Ishikawa (cell line): ENCODE data around the gene ANLN.

Experiments used
- CEBPB ChIP-seq: IDR thresholded peaks from 2 replicates; pipeline ENCODE4 v1.6.1; 2012
- CREB1 ChIP-seq: IDR thresholded peaks from 2 replicates; pipeline ENCODE4 v1.6.1; 2012; ENCODE audit warnings: low read depth
- EGR1 ChIP-seq: IDR thresholded peaks from 2 replicates; pipeline ENCODE4 v1.6.1; 2012
- EP300 ChIP-seq: IDR thresholded peaks from 2 replicates; pipeline ENCODE4 v1.6.1; 2012; ENCODE audit warnings: borderline replicate concordance
- FOXM1 ChIP-seq: IDR thresholded peaks from 2 replicates; pipeline ENCODE4 v1.6.1; 2012; ENCODE audit warnings: low read depth, borderline replicate concordance
- NFIC ChIP-seq: IDR thresholded peaks from 2 replicates; pipeline ENCODE4 v1.6.1; 2012
- RAD21 ChIP-seq: IDR thresholded peaks from 2 replicates; pipeline ENCODE4 v1.6.1; 2012; ENCODE audit warnings: low read depth
- TAF1 ChIP-seq: IDR thresholded peaks from 2 replicates; pipeline ENCODE4 v1.6.1; 2012; ENCODE audit warnings: low read depth, mild to moderate bottlenecking
- TCF12 ChIP-seq: IDR thresholded peaks from 2 replicates; pipeline ENCODE4 v1.6.1; 2012; ENCODE audit warnings: low read depth
- TEAD4 ChIP-seq: IDR thresholded peaks from 2 replicates; pipeline ENCODE4 v1.6.1; 2012
- TF ChIP-seq, protein P1 (sequence below): IDR thresholded peaks from 2 replicates; pipeline ENCODE4 v1.6.1; 2012
- TF ChIP-seq, protein P2 (sequence below): IDR thresholded peaks from 2 replicates; pipeline ENCODE4 v1.6.1; 2012; ENCODE audit warnings: low read depth, mild to moderate bottlenecking
- TF ChIP-seq, protein P3 (sequence below): IDR thresholded peaks from 2 replicates; pipeline ENCODE4 v1.6.1; 2012

The ANLN gene

DNA sequence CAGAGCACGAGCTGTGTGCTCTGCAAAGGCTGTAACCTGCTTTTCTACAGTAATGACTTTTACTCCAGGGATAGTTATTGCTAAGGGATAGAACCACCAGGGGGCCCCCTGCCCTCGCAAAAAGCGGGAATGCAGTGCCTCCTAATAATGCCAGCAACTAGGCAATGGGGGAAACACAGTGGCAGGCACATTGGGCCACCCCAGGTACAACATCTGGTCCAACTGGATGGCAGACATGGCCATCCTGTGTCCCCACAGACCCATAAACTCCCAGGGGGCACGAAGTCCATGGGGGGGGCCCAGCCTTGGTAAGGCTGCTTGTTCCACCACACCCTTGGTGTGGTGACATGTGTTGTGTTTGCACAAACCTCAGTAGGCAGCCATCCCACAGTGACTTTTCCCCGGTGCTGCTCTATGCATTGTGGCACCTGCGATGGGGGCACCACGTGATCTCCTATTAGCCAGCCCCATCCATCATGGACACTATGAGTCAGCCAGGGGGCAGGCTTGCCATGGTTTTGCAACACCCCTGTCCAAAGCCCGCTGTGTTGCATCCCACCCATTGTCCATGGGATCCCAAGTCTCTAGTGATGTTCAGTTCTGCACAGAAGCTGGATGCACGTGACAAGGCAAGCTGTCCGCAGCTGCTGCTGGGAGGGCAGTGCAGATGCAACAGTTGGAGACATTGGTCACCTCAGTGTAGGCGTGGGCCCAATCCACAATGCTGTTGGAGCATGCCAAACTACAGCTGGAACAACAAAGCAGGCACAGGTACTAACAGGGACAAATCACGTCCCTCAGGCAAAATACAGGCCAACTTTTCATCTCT lies 84.0 kb downstream of the ANLN start:
- TF ChIP-seq, protein P1, sequence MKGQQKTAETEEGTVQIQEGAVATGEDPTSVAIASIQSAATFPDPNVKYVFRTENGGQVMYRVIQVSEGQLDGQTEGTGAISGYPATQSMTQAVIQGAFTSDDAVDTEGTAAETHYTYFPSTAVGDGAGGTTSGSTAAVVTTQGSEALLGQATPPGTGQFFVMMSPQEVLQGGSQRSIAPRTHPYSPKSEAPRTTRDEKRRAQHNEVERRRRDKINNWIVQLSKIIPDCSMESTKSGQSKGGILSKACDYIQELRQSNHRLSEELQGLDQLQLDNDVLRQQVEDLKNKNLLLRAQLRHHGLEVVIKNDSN: peak; percentile 32; the same call in 1 of the 2 replicates
- TF ChIP-seq, protein P2, sequence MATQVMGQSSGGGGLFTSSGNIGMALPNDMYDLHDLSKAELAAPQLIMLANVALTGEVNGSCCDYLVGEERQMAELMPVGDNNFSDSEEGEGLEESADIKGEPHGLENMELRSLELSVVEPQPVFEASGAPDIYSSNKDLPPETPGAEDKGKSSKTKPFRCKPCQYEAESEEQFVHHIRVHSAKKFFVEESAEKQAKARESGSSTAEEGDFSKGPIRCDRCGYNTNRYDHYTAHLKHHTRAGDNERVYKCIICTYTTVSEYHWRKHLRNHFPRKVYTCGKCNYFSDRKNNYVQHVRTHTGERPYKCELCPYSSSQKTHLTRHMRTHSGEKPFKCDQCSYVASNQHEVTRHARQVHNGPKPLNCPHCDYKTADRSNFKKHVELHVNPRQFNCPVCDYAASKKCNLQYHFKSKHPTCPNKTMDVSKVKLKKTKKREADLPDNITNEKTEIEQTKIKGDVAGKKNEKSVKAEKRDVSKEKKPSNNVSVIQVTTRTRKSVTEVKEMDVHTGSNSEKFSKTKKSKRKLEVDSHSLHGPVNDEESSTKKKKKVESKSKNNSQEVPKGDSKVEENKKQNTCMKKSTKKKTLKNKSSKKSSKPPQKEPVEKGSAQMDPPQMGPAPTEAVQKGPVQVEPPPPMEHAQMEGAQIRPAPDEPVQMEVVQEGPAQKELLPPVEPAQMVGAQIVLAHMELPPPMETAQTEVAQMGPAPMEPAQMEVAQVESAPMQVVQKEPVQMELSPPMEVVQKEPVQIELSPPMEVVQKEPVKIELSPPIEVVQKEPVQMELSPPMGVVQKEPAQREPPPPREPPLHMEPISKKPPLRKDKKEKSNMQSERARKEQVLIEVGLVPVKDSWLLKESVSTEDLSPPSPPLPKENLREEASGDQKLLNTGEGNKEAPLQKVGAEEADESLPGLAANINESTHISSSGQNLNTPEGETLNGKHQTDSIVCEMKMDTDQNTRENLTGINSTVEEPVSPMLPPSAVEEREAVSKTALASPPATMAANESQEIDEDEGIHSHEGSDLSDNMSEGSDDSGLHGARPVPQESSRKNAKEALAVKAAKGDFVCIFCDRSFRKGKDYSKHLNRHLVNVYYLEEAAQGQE: no peak
- TF ChIP-seq, protein P3, sequence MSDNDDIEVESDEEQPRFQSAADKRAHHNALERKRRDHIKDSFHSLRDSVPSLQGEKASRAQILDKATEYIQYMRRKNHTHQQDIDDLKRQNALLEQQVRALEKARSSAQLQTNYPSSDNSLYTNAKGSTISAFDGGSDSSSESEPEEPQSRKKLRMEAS: no peak
- TF ChIP-seq CREB1 (no peak), RAD21 (peak; percentile 87), TCF12 (no peak), NFIC (no peak), CEBPB (no peak)

DNA sequence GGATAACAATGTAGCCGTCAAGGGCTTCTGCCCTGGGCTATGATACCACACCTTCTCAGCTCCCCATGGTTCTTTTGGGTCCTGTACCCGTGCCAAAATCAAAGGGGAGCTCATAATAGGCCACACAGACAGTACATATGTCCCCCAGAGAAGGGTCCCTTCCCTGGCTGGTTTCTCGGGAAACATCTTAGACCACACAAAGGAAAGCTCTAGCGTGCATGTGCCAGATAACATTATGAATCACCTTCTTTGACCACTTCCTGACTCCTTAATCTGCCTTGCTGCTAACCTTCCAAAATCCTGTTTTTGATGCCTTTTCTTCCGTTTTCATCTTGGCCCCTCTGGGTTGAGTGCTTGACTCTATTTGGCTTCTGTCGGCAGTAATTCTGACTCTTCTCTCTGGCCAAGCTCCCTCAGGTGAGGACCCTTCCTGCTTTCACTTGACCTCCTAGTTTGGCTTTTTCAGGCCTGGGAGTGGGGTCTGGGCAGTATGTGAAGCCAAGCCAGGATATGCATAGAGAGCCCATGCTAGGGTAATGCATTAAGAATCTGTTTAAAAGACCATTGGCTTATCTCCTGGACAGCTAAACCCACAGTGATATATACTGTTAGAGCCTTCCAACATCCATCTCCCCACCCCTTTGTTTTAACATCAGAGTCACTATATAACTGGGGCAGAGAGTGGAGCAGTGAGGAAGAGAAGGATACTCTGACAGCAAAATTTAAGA lies 84.8 kb downstream of the ANLN start:
- no peak for TF ChIP-seq EGR1
- TF ChIP-seq, protein P3: no peak

DNA sequence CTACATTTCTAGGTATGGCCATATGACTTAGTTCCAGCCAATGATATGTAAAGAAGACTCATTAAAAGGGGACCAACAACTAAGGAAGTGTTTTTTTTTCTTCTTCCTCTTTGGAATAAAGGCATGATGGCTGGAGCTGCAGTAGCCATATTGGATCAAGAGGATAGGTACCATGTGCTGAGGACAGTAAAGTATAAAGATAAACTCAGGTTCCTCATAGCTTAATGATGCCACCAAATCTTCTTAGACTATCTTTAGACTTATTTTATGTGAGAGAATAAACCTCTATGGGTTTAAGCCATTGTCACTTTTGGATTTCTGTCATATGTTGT lies 85.3 kb downstream of the ANLN start:
- TF ChIP-seq TEAD4 (no peak), CREB1 (no peak), NFIC (no peak), EGR1 (no peak), EP300 (no peak), CEBPB (no peak), FOXM1 (no peak), TAF1 (no peak)
- TF ChIP-seq, protein P1: no peak
- TF ChIP-seq, protein P3: no peak
- TF ChIP-seq, protein P2: no peak

DNA sequence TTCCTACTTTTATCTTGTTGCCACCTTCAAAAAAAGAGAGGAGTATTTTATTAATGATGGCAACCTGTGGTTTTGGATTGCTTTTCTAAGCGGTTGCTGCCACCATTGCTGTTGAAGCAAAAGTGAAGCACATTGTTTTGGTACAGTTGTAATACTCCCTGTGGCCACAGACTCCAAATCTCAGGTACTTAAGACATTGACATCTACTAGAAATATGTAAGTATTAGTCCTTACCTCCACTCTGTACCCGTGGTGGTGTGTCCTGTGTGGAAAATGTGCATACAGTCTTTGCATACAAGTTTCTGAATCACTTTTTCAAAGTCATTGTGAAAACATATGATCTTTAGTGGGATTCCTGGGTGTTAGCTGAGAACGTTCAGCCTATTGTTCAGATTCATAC lies 85.7 kb downstream of the ANLN start:
- TF ChIP-seq TEAD4: no peak

DNA sequence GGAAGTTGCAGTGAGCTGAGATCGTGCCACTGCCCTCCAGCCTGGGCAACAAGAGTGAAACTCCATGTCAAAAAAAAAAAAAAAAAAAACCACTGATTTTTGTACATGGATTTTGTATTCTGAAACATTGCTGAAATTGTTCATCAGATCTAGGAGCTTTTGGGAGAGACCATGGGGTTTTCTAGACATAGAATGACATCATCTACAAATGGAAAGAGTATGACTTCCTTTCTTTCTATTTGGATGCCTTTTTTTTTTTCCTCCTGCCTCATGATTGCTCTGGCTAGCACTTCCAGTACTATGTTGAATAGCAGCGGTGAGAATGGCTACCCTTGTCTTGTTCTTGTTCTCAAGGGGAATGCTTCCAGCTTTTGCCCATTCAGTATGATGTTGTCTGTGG lies 89.1 kb downstream of the ANLN start:
- TF ChIP-seq, protein P3: no peak

DNA sequence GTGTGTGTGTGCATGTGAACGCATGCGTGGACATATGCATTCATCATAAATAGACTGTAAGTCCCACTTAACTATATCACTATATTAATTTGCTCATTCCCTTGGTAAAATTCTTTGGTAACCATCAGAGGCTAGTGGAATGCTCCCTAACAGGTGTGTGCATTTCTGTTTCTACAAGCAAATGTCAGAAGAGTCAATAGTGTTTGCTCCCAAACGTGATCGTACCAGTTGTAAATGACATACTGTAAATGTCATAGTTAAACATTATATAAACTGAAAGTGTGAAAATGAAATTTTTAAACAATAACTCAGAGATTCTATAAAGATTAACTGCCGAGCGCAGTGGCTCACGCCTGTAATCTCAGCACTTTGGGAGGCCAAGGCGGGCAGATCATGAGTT lies 94.6 kb downstream of the ANLN start:
- no peak for TF ChIP-seq RAD21
- TF ChIP-seq, protein P2: no peak
- no peak for TF ChIP-seq EP300
- TF ChIP-seq, protein P3: no peak
